Epithelial cell of proximal tubule (primary cell): Measurements from ENCODE around the gene OST4. TPM values are rescaled to one million over a fixed set of nuclear protein-coding genes. Genes with fewer than 3 reads are reported as not detected.

Experiments
- DNase-seq: peaks from one replicate; pipeline ENCODE4 v3.0.0-alpha.2; 2011; ENCODE audit warnings: low read depth
- H3K4me3 ChIP-seq: 2 replicates; pipeline ENCODE4 v1.5.1; 2011; ENCODE audit warnings: low read depth, mild to moderate bottlenecking, low read length
- total RNA-seq: library from RNA; depleted of rRNA; stranded (reverse); fragments of >200 nt; gene quantifications from 2 replicates; pipeline ENCODE4 v1.2.3, GENCODE V29; 2015
- TF ChIP-seq, protein P1 (sequence below): conservative IDR thresholded peaks from 2 replicates; pipeline ENCODE4 v1.5.1; 2012; ENCODE audit warnings: low read depth, mild to moderate bottlenecking, low read length

OST4 gene
- total RNA-seq, 1 donor from 2014 or later, result 283 TPM

DNA sequence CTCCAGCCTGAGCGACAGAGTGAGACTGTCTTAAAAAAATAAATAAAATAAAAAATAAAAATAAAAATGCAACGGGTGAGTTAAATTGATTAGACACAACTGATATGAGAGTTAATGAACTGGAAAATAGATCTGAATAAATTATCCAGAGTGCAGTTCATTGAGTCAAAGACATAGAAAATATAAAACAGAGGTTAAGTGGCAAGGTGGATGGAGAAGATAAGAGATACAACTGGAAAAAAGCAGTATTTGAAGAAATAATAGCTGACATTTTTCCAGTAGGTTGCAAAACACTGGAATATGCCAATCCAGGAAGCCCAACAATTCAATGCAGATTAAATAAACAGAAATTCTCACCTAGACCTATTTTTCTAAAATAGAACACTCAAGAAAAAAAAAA, 36.8 kb upstream of the OST4 start:
- TF ChIP-seq, protein P1, sequence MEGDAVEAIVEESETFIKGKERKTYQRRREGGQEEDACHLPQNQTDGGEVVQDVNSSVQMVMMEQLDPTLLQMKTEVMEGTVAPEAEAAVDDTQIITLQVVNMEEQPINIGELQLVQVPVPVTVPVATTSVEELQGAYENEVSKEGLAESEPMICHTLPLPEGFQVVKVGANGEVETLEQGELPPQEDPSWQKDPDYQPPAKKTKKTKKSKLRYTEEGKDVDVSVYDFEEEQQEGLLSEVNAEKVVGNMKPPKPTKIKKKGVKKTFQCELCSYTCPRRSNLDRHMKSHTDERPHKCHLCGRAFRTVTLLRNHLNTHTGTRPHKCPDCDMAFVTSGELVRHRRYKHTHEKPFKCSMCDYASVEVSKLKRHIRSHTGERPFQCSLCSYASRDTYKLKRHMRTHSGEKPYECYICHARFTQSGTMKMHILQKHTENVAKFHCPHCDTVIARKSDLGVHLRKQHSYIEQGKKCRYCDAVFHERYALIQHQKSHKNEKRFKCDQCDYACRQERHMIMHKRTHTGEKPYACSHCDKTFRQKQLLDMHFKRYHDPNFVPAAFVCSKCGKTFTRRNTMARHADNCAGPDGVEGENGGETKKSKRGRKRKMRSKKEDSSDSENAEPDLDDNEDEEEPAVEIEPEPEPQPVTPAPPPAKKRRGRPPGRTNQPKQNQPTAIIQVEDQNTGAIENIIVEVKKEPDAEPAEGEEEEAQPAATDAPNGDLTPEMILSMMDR, result no peak
- no peak for DNase-seq
- H3K4me3 ChIP-seq, result no peak overlapping the region

DNA sequence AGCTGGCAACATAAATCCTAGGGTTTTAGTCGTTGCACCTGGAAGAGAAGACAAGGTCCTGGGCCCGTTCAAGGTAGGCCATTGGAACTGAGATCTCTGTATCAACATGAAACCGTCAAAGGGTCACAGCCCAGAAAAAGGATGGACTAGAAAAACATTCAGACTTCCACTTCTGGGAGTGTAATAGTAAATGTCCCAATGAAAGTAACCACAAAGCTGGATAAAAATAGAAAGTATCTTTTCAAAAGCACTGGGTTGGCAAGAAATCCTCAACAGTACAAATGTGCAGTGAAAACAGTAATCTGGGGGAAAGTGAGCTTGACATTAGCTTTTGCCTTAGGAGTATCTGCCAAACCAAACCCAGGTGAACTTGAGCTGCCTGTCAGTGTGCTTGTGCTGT, 34.5 kb upstream of the OST4 start:
- H3K4me3 ChIP-seq, result no peak overlapping the region
- TF ChIP-seq, protein P1, result no peak
- no peak for DNase-seq

DNA sequence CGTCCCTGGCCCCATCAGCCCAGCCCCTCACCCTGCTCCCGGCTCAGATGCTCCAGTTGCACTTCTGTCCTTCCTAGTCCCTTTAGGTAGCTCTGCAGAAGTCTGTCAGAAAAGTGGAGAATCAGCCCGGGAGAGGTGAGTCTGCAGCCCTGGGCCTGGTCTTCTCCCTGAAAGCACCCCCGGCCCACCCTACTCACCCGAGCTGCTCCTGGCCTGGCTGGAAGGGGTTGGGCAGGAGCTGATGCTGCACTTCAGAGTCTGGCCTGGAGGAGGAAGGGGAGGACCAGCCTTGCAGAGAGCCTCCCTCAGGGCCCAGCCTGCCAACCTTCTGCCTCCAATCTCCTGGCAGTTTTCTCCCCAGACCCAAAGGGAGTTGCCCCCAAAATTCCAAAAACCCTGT, 30.9 kb upstream of the OST4 start:
- DNase-seq, result no peak
- no peak overlapping the region for H3K4me3 ChIP-seq
- TF ChIP-seq, protein P1, result no peak

DNA sequence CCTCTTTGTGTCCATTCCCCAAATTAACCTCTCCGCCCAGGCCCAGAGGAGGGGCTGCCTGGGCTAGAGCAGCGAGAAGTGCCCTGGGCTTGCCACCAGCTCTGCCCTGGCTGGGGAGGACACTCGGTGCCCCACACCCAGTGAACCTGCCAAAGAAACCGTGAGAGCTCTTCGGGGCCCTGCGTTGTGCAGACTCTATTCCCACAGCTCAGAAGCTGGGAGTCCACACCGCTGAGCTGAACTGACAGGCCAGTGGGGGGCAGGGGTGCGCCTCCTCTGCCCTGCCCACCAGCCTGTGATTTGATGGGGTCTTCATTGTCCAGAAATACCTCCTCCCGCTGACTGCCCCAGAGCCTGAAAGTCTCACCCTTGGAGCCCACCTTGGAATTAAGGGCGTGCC, 28.6 kb upstream of the OST4 start:
- no peak overlapping the region for H3K4me3 ChIP-seq
- DNase-seq, result no peak
- TF ChIP-seq, protein P1, result no peak

DNA sequence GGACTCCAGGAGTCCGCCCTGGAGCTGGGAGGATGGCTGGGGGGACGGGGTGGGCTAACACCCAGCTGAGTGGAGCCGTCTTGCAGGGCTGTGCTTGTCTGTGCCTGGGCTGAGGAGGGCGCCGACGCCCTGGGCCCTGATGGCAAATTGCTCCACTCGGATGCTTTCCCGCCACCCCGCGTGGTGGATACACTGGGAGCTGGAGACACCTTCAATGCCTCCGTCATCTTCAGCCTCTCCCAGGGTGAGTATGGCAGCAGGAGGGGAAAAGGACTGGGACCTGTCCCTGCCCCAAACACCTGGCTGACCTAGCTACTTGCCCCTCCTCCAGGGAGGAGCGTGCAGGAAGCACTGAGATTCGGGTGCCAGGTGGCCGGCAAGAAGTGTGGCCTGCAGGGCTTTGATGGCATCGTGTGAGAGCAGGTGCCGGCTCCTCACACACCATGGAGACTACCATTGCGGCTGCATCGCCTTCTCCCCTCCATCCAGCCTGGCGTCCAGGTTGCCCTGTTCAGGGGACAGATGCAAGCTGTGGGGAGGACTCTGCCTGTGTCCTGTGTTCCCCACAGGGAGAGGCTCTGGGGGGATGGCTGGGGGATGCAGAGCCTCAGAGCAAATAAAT, 28.0 kb upstream of the OST4 start:
- no peak for DNase-seq
- TF ChIP-seq, protein P1, result no peak
- H3K4me3 ChIP-seq, result no peak overlapping the region

DNA sequence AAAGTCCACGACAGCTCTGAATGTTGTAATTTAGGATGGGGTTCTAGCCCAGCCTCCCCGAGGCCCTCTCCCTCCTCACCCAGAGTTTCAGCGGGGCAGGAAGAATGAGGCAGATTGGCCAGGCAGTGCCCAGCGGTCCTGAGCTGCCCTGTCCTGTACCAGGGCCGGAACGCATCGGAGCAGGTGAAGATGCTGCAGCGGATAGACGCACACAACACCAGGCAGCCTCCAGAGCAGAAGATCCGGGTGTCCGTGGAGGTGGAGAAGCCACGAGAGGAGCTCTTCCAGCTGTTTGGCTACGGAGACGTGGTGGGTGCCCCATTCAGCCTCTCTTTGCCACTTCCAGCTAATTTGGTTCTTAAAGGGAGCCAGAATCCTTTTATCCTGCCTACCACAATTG, 25.9 kb upstream of the OST4 start:
- TF ChIP-seq, protein P1, result no peak
- no peak for DNase-seq
- H3K4me3 ChIP-seq, result no peak overlapping the region

DNA sequence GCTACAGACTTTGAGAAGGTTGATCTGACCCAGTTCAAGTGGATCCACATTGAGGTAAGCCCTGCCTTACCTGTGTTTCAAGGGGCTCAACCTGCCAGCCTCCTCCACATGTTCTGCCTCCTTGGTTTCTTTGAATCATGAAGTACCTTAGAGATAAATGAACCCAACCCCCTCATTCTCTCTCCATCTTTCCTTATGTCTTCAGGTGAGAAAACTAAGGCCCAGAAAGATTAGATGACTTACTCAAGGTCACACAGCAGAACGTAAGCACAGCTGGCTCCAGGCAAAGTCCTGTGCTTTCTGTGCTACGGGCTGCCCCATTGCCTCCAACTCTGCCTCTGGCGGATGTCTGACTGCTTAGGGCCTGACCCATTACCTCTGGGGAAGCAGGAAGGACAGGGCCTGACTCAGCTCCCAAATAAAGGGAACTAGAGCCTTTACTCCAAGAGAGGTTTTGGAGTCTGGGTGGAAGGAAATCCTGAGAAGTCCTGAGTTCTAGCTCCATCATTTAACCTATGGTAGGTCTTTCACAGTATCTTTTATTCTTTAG, 25.4 kb upstream of the OST4 start:
- TF ChIP-seq, protein P1, result no peak
- no peak for DNase-seq
- no peak overlapping the region for H3K4me3 ChIP-seq
